Skeletal muscle satellite cell (primary cell): ENCODE measurements around the gene TCOF1.

Source experiments
- H3K27me3 ChIP-seq: 2 replicates; pipeline ENCODE4 v1.7.0; 2013; ENCODE audit warnings: low read length; ENCODE audit not compliant: control insufficient read depth, insufficient read depth
- H3K36me3 ChIP-seq: 2 replicates; pipeline ENCODE4 v1.7.0; 2013; ENCODE audit warnings: mild to moderate bottlenecking, control low read depth, low read length; ENCODE audit not compliant: insufficient read depth
- H3K4me1 ChIP-seq: 2 replicates; pipeline ENCODE4 v1.7.0; 2013; ENCODE audit warnings: low read length; ENCODE audit not compliant: control insufficient read depth, insufficient read depth
- H3K4me2 ChIP-seq: 2 replicates; pipeline ENCODE4 v1.7.0; 2013; ENCODE audit warnings: mild to moderate bottlenecking, low read length
- H3K4me3 ChIP-seq: 2 replicates; pipeline ENCODE4 v1.7.0; 2013; ENCODE audit warnings: low read length
- H3K9ac ChIP-seq: 2 replicates; pipeline ENCODE4 v1.7.0; 2013; ENCODE audit warnings: mild to moderate bottlenecking, low read depth, low read length, moderate library complexity
- H3K9me3 ChIP-seq: replicated peaks from 2 replicates; pipeline ENCODE4 v1.7.0; 2013; ENCODE audit warnings: mild to moderate bottlenecking, control low read depth, low read length

Gene TCOF1

DNA sequence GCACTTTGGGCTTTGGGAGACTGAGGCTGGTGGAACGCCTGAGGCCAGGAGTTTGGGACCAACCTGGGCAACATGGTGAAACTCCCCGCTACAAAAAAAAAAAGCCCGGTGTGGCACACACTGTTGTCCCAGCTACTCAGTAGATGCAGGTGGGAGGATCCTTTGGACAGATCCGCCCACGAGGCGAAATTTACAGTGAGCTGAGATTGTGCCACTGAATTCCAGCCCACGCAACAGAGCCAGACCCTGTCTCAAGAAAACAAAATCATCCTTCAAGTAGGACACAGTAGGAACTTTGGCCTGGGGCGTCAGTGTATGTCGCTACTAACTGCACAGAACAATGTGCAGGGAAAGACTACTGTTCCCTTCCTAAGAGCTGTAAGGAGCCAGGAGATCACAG, 87.3 kb downstream of the TCOF1 start:
- Histone ChIP-seq H3K4me2 (no peak overlapping the region), H3K9ac (no peak overlapping the region), H3K27me3 (no peaks in the 10 kb centered on the region), H3K9me3 (no peaks in the 10 kb centered on the region), H3K36me3 (peaks cover 62% of the 10 kb centered on the region), H3K4me1 (peaks cover 21% of the 10 kb centered on the region), H3K4me3 (no peak overlapping the region)

DNA sequence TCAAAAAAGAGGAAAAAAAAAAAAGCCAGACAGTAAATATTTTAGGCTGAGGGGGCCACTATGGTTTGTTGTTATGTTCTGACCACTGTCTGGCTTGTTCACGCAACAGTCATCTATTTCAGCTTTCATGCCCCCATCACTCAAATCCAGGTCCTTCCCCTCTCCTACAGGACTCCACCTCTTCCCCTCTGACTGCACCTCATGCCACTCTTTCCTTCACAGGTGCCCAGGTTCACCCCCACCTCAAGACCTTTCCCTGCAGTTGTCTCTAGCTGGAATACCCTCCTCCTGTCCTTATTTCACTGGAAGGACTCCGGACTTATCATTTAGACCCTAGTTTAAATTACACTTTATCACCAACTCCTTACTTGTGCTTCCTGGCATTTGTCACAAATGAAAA, 88.6 kb downstream of the TCOF1 start:
- peaks cover 62% of the 10 kb centered on the region for H3K36me3 ChIP-seq
- H3K4me3 ChIP-seq: no peak overlapping the region

DNA sequence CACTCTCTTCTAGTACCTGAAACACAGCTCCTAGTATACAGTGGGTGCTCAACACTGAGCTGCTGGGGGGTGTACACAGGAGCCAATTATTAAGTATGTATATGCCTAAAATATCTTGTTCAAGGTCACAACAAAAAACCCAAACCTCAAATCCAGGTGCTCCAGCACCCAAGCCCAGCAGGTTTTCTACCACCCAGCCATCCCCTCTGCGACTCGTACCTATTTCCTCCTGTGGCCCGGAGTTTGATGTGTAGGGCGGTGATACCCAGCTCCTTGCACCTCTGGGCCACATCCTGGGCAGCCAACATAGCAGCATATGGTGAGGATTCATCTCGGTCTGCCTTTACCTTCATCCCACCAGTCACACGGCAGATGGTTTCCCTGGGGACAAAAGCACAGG, 89.1 kb downstream of the TCOF1 start:
- Histone ChIP-seq H3K36me3 (peaks cover 62% of the 10 kb centered on the region), H3K9ac (peak overlapping the region; percentile 98), H3K9me3 (no peaks in the 10 kb centered on the region)

More for the DNA sequence above, 88.6 kb downstream of the TCOF1 start:
- H3K9me3 ChIP-seq: no peaks in the 10 kb centered on the region
- H3K27me3 ChIP-seq: no peaks in the 10 kb centered on the region
- H3K4me1 ChIP-seq: peaks cover 21% of the 10 kb centered on the region
- peak overlapping the region; percentile 98 for H3K9ac ChIP-seq
- H3K4me2 ChIP-seq: no peak overlapping the region

DNA sequence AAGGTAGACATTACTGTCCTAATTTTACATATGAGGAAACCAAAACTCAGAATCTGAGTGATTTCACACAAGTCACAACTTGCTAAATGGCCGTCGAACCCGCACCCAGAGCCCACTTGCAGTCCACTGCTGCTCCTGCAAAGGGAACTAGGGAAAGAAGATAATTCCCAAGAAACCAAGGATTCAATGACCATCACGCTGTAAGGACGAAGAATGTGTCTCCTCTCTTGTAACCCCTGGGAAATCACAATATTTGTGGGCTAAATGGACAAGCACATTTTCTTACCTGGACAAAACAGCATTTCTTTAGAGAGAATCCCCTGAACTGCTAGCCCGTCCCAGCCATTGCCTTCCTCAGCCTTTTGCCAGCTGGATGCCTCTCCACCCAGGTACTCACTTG, 89.7 kb downstream of the TCOF1 start:
- no peaks in the 10 kb centered on the region for H3K9me3 ChIP-seq
- no peaks in the 10 kb centered on the region for H3K27me3 ChIP-seq
- H3K36me3 ChIP-seq: peaks cover 62% of the 10 kb centered on the region
- peak overlapping the region; percentile 98 for H3K9ac ChIP-seq
- peaks cover 21% of the 10 kb centered on the region for H3K4me1 ChIP-seq
- peak overlapping the region; percentile 87 for H3K4me3 ChIP-seq
- H3K4me2 ChIP-seq: peak overlapping the region; percentile 91

More for the DNA sequence above, 89.1 kb downstream of the TCOF1 start:
- Histone ChIP-seq H3K4me3 (no peak overlapping the region), H3K4me2 (peak overlapping the region; percentile 91), H3K27me3 (no peaks in the 10 kb centered on the region), H3K4me1 (peaks cover 21% of the 10 kb centered on the region)

DNA sequence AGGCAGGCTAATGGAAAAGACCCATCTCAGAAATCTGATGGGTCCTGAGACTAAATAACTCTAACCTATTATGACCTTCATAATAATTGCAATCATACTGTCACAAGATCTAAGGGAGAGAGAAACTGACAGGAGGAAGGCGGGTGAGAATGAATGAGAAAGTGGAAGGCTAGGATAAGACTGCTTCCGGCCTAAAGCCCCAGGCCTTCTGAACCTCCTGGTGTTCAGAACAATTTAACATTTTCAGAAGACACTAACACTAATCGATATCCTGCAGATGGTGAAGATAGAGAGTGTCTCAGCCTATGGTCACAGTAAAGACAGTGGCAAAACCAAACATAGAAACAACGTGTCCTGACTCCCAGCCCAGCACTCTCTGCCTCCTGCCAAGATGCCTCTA, 90.8 kb downstream of the TCOF1 start:
- peaks cover 60% of the 10 kb centered on the region for H3K36me3 ChIP-seq
- H3K4me3 ChIP-seq: peak overlapping the region; percentile 87

DNA sequence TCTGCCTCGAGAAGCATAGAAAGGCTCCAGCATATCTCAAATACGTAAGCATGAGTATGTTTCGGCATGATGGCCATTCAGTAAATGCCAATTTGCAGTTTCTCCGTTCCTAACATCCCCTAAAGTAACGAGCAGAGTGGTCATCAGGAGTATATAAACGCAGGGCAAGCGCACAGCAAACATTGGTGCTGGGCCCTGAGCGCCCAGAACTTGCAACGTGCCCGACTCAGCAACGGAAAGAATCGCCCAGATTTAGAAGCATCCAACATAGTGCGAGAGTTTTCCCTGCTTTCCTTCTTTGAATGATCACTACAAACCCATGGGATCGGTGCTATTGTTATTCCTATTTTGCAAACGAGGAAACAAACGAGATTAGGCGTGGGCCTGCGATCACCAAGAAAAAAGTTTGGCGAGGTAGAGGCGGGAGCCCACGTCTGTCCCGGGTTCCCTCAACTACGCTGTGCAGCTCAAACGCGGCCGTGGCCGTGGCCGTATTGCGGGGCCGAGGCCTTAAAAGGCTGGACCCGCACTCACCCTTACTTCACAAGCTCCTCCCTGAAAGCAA, 91.5 kb downstream of the TCOF1 start:
- peak overlapping the region; percentile 87 for H3K4me3 ChIP-seq
- peak overlapping the region; percentile 91 for H3K4me2 ChIP-seq
- H3K27me3 ChIP-seq: no peaks in the 10 kb centered on the region
- H3K9me3 ChIP-seq: no peaks in the 10 kb centered on the region
- peaks cover 53% of the 10 kb centered on the region for H3K36me3 ChIP-seq
- H3K4me1 ChIP-seq: peaks cover 21% of the 10 kb centered on the region
- peak overlapping the region; percentile 98 for H3K9ac ChIP-seq

More for the DNA sequence above, 90.8 kb downstream of the TCOF1 start:
- no peaks in the 10 kb centered on the region for H3K27me3 ChIP-seq
- peak overlapping the region; percentile 91 for H3K4me2 ChIP-seq
- no peaks in the 10 kb centered on the region for H3K9me3 ChIP-seq
- peak overlapping the region; percentile 98 for H3K9ac ChIP-seq
- H3K4me1 ChIP-seq: peaks cover 21% of the 10 kb centered on the region
